ENCODE results near the gene SLC35F4.

DNA sequence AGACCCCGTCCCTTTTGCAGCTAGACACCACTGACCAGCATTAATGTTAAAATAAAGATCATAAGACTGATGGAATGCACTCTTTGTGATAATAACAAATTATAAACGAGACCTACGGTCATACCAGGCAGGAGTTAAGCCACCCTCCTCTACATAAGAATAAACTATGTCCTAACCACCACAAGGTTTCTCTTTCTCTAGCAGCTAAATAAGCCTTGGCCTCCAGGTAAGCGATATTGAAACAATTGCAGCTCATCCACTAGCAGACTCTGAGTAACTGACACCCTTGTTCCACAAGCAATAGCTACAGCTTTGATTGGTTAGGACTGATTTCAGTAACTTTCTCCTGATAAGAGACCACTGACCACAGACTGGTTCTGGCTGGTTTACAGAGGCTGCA lies 228.0 kb downstream of the SLC35F4 start:
- TF ChIP-seq, protein P1, sequence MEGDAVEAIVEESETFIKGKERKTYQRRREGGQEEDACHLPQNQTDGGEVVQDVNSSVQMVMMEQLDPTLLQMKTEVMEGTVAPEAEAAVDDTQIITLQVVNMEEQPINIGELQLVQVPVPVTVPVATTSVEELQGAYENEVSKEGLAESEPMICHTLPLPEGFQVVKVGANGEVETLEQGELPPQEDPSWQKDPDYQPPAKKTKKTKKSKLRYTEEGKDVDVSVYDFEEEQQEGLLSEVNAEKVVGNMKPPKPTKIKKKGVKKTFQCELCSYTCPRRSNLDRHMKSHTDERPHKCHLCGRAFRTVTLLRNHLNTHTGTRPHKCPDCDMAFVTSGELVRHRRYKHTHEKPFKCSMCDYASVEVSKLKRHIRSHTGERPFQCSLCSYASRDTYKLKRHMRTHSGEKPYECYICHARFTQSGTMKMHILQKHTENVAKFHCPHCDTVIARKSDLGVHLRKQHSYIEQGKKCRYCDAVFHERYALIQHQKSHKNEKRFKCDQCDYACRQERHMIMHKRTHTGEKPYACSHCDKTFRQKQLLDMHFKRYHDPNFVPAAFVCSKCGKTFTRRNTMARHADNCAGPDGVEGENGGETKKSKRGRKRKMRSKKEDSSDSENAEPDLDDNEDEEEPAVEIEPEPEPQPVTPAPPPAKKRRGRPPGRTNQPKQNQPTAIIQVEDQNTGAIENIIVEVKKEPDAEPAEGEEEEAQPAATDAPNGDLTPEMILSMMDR (IDR thresholded peaks at IDR 0.05; ENCODE audit: low read length), result no peak
- no peak for TF ChIP-seq EZH2 (optimal IDR thresholded peaks at IDR 0.05; ENCODE audit: low read depth, low read length)
- TF ChIP-seq EZH2phosphoT487 (IDR thresholded peaks at IDR 0.05; ENCODE audit: low read length), result no peak

All from MM.1S (cell line).